Kidney tubule cell (primary cell): Measurements from ENCODE around the gene NHSL2.
"Not testable (repeated sequence)": the region's sequence is repeated elsewhere in the genome, so short reads cannot be mapped to it uniquely, and the experiment has no call there.

Experiments
- DNase-seq: peaks from one replicate; pipeline ENCODE4 v3.0.0-alpha.2; 2018; ENCODE audit warnings: low spot score

Gene NHSL2

DNA sequence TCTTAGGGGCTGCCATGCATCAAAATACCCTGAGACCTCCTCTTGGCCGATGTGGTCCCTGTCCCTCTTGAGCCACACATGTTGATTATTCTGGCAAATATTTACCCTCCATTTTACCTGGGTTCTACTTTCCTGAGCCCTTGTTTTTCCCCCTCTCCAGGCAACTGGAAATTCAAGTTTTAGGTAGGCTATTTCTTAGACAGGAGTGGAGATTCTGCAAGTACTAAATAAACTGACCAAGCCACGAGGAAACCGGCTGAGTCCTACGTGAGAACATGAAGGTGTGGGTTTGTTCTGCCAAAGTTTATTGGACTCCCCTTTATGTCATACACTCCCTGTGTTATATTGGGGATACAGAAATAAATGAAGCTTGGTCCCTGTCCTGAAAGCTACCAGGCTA is 133.0 kb downstream of the NHSL2 start:
- no peak for DNase-seq

DNA sequence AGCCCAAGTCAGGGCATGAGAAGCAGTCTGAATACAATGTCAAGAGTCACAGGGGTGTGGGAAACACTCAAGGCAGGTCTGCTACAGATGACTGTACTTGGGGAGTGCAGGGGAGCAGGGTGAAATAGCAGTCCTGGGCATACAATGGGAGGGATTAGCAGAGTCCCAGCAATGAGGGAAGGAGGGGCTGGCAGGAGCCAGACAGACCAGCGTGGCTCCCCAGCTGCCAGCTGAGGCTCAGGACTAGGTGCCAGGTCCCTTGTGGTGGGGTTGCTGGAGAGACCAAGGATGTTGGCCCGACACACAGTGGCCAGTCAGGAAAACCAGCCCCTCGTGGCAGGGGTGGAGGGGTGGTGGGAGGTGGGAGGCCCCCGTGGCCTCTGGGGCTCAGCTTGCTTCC is 134.5 kb downstream of the NHSL2 start:
- no peak for DNase-seq

DNA sequence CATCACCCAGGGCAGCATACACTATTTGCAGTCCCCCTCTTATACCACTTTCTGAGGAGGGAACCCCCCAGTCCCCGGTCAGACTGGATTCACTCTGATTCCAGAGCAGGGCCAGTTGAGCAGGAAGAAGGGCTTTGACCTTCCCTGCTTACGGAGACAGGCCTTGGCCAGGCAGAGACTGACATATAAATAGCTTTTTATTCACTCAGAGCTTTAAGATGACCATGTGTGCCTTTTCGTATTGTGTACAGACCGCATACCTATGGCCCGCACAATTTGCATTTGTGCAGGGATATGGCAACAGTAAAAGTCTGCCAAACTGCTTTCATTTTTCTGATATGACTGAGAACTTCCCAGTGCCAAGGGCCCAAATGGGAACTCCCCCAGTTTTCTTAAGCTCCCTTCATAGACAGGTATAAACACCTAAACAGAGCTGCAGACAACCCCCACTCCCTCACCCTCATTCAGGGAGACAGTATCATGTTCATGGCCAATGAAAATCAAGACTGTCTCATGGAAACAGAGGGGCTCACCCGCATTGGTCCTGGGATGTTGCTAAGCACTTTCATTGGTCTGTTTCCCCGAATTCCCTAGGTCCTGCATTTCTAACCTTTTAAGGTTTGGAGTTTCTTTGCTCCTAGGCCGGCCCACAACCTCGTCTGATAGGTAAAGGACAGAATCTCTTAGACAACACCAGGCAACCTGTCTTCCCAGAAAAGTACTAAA is 135.1 kb downstream of the NHSL2 start:
- DNase-seq = no peak

DNA sequence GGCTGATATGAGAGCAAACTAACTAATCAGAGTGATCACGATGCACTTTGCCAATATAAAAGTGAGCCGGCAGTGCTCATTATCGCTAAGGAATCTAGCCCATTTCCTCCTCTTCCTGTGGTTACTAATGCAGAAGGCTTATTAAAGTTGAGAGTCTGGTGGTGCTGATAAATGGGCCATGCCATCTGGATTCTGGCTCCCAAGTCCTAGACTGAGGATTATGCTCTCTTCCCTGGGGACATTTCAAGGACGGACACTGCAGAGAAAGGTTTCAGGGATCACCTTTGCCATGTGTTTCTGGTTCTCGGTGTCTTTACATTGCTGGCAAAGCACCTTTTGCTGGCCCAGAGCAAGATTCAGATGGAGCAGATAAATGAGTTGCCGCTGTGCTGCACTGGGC is 135.8 kb downstream of the NHSL2 start:
- DNase-seq = no peak

DNA sequence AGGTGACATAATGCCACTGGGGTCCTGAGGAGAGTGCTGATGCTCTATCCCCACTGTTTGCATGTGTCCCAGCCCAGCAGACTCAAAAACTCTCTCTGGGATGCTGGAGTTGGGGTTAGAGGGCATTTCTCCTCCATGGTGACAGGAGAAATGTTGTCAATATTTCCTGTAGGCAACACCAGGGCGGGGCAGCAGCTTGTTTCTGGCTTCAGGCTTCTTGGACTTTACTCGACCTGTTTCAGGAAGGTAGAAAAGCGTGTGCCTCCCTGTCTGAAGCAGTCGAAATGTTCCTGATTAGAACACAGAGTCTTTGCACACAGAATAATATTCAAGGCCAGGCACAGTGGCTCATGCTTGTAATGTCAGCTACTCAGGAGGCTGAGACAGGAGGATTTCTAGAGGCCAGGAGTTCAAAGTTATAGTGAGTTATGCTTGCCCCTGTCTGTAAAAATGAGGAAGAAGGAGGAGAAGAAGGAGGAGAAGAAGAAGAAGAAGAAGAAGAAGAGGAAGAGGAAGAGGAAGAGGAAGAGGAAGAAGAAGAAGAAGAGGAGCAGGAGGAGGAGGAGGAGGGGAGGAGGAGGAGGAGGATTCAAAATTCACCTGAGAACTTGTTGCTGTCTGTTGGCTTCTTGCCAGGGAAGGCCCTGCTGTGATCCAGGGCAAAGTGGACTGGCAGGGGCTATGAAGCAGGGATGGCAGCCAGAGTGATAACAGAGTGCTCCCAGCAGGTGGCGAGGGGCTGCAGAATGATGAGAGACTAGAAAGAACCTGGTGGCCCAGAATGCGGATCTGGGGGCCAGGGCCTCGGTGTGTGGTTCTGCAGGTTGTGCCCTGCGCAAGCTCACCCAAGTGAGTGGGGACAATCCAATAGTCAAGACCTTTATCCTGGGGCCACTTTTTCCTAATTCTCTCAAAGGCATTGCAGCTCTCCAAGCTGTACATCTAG is 138.1 kb downstream of the NHSL2 start:
- no peak for DNase-seq

DNA sequence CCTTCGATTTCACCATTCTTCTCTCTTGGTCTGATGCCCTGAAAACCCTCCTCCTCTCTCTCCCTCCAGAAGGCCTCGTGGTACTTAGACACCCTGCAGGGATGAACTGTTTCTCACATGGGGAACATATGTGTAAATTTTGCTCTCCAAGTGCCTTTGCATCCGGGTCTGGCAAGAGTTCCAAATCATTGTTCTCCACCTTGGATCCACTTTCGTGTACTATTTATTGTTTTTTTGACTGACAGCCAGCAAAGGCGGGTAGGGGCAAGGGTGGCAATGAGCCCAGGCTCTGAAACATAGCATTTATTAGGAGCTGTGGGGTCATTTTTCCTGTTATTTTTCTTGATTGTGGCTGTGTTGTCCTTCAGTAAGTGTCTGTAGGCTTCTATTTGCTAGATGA is 139.4 kb downstream of the NHSL2 start:
- no peak for DNase-seq

DNA sequence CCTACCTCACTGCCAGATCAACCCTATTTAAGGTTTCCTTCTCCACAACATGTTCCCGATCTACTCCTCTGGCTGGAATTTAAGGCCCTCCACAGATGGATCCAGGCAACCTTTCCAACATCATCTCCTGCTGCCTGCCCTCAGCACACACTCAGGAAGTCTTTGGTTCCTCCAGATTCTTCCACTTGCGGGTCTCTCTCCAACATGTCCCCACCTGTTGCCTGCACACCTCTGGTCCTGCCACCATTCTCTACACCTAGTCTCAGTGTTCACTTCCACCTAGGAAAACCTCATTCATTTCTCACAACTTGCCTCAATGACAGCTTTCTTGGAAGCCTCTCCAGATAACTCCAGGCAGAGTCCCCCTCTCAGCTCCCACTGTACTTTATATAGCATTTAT is 140.9 kb downstream of the NHSL2 start:
- no peak for DNase-seq

DNA sequence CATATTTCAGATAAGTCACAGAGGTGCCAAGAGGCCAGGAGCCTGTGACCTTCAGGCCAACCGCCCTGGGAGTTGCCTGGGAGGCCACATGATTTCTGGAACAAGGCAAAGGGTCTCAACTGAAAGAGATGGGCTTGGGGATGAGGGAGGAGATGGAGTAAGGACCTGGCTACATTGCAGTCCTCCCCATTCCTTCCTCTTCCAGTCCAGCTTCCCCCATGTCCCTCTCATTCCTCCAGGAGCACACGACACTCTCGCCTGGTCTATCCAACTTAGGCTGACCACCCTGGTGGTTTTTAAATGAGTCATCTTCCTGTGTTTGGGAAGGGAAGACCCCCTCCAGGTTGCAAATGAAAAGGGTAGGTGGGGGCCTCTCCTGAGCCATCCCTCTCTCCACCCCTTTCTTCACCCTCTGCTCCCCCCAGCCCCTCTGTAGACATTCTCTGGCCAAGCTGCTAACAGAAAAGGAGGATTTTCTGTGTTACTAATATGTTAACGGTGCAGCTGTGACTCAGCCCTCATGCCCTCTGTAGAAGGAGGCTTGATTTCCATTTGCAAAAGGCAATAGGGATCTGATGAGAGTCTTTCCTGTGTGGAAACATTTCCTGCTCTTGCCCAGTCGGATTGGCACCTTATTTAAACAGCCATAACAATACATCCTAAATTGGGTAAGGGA is 141.9 kb downstream of the NHSL2 start:
- DNase-seq = peak; percentile 9

DNA sequence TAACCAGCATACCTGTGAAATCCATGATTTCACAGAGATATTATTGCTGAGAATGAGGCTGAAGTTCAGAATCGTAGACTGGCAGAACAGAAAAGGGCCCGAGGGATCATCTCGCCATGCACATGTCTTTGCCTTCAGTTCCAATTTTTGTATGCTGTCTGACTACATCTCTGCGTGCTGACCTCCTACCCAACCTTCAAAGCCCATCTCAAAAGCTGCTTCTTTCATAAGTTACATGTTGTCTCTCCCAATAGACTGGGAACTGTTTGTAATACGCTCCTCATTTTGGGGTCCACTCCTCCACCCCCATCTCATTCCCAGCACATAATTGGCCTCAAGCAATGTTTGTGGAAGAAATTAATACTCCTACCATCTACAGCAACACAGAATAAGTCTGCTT is 142.9 kb downstream of the NHSL2 start:
- DNase-seq = no peak

DNA sequence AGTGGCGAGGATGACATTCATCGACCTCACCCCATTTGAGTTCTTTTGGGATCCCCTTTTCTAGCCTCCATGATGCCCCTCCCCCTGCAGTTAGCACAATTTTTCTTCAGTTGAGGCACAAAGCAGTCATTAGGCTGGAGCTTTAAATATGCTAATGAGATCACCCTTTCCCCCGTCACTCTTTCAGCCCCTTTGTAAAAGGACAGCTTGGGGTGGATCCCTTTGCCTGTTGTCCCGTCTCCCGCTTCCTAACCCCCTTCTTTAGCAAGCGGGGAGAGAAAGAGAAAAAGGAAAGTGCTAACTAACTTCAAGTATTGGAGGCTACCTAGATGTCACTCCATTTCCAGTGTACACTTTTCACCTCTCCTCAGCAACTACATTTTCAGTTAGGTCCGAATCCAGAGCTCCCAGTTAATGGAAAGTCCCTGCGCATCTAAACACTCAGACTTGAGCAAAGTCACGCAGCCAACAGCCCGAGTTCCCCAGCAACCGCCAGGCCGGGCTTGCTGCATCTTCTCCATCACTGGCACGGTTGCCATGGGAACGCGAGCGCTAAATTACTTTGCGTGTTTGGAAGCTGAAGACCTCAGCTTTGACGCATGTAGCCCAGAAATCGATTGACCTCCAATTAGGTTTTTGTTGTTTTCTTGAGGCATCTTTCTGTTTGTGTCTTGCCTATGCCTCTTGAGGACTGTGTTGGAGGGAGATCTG is 144.3 kb downstream of the NHSL2 start:
- DNase-seq = no peak

DNA sequence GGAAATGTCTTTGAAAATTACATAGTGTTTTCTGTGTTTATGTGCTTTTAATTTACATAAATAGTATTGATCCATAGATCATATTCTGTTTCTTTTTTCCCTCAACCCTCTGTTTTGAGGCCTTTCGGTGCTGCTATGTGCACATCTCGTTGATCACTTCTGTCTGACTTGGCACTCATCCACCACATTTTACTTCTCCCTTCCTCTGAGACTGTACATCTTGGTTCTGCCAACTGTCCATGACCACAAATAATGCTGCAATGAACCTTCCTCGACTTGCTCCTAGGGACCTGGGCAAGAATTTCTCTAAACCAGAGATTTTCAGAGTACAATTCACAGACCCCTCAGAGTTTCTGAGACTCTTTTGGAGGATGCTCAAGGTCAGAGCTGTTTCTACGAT is 146.7 kb downstream of the NHSL2 start:
- no peak for DNase-seq

DNA sequence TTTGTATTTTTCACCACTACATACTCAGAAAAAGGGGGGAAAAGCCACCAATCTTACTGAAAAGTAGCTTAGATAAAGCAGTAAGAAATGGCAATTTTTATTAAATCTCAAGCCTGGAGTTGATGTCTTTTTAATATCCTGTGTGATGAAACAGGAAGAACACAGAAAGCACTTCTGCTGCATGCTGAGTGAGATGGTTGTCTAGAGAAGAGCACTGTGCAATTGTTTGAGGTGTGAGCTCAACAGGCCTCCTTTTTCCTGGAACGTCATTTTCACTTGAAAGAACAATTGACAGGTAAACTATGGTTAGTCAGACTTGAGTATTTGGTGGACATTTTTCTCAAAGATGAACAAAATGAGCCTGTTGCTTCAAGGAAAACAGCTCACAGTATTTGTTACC is 147.2 kb downstream of the NHSL2 start:
- no peak for DNase-seq

DNA sequence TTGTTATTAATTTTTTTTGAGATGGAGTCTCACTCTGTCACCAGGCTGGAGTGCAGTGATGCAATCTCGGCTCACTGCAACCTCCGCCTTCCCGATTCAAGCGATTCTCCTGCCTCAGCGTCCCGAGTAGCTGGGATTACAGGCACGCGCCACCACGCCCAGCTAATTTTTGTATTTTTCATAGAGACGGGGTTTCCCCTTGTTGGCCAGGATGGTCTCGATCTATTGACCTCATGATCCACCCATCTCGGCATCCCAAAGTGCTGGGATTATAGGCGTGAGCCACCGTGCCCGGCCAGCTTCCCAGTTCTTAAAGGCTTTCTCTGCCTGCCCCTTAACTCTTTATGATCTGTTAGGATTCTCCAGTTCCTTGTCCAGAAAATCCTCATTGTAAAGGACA is 147.7 kb downstream of the NHSL2 start:
- DNase-seq = not testable (repeated sequence)

DNA sequence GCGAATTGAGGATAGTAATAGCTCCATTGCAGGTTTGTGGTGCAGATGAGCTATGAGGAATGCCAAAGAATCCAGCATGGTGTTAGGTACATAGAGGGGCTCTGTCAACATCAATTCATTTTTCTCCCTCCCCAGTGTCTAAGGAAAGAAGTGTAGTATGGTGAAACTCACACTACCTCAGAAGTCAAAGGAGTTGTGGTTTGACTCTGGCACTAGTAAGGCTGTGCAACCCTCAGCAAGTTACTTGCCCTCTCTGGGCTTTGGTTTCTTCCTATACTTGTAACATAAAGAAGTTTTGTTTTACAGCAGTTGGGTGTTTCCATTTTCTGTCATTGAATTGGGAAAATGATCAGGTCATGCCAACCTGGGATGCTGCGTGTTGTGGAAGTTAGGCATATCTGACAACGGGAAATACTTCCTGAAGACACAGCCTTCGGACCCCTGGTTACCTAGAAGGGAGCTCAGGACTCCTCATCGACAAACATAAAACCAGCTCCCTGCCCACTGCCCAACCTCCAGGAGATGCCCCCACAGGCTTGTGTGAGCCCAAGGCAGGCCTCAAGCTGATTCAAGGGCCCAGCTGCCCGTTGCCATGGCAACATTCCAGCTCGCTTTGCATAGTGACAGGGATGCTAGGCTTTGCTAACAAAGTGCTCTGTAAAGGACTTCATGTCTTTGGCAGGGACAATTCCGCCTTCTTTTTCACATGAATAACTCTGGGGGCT is 149.7 kb downstream of the NHSL2 start:
- DNase-seq = no peak

DNA sequence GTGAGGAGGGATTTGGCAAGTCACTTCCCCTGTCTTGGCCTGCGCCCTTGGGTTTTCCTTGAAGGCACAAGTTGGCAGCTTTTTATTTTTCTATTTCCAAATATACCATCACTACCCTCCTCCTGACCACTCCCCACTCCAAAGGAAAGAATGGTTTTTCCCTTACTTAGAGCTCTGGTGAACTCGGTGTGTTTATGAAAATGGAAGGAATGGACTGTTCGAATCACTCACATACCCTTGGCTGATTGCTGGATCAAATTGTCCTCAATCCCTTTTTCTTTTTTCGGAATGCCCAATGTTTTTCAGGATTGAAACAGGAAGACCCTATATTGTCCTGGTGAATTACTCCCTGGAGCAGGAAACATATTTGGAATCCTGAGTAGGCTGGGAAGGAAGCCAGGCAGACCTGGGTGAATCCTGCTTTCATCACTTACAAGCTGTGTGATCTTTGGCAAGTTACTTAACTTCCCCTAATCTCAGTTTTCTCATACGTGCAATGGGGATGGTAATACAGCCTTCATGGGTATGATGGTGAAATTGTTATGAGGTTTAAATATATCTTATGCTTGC is 150.4 kb downstream of the NHSL2 start:
- DNase-seq = no peak

DNA sequence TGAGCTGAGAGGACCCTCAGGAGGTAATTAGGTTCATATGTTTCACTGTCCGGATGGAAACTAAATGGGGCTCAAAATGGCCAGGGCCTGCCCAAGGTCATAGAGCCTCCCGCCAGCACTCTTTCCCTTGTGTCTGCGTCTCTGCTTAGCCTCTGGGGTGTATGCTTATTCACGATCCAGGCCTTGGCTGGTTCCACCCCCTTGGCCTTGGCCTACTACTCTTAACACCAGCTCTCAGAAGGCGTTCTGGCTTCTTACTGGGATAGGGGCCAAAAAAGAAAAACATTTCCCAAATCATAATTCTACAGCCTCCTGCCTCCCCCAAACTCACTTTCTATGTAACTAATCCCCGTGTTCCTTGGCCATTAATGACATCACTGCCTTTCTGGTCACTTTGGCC is 152.3 kb downstream of the NHSL2 start:
- no peak for DNase-seq

DNA sequence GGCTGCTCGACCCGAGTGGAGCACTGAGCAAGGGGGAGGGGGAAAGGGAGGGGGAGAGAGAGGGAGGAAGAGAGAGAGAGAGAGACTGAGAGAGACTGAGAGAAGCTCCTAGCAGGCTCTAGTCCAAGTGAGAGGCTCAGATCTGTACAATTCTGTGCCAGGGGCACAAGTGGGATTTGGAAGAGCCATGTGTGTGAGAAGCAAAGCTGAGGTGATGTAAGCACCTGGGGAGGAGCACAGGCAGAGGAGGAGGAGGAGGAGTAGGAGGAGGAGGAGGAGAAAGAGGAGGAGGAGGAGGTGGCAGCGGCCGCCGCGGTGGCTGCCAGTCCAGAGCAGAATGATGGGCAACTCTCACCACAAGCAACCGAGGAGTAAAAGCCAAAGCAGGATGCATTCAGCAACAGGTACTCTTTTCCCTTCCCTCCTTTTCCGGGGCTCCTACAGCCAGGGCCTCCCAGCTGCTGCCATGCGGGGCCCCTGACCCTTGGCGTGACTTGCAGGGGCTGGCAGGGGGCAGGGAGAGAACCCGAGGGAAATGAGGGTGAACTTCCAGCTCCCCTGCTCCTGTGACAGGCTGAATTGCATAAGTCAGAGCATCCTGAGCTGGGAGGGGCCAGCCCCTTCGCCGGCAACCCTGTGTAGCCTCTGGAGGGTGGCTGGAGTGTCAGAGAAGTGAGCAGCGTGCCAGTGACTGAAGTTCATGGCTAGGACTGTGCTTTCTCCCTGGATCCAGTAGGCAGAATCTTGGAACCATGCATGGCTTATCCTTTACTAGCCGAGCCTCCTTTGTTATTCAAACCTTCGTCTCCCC is 158.9 kb downstream of the NHSL2 start:
- DNase-seq = no peak

DNA sequence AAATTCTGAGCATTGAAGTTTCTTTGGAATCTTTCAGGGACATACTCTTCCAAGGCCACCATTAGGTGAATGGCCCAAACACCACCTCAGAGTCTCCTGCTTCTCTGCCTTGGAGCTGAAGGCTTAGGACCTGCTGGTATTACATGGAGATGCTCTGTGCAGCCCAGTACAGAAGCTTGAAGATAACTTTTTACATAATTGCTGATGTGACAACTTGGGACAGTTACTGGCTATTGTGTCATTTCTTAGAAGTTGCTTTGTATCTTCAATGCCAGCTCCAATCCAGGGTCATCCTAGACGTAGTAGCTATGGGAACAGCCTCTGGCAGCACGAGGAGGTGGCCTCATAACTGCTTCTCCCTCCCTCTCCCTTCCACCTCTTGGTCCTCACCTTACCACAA is 160.6 kb downstream of the NHSL2 start:
- DNase-seq = no peak

DNA sequence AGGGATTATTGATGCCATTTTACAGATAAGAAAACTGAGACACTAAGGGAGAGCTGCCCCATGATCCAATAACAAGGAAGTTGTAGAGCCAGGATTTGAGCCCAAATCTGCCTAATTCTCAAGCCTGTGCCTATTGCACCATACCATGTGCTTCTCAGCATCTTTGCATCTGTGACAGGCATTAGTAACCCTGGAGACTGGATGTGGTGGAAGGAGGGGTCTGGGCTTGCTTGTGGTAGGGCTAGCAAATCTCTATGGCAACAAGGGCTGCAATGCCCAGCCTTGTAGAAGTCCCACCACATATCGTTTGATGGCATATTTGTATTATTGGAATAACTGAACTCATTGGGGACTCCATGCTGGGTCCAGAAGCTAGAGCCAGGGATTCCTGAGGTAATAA is 163.0 kb downstream of the NHSL2 start:
- no peak for DNase-seq

DNA sequence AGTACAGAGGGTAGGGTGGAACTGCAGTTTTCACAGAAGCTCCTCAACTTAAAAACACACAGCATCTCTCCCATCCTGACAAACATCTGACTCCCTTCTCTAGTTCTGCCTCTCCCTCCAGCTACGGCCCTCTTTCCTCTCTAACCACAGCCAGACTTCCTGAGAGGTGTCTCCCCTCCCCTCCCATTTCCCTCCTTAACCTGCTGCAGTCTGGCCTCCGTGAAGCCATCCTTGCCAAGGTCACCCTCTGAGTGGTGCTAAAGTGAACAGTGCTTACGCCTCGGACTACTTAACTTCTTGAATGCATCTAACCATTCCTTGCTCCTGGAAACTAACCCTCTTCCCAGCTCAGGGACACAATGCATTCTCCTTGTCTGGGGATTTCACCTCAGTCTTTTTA is 167.8 kb downstream of the NHSL2 start:
- DNase-seq = no peak
